Stimulated activated CD8-positive, alpha-beta memory T cell treated with anti-CD3 and anti-CD28 coated beads, Interleukin-4, amount 100 ng/mL, for 1 hour (primary cell): ENCODE results near the gene RALB.
"Not testable (repeated sequence)": the region's sequence is repeated elsewhere in the genome, so short reads cannot be mapped to it uniquely, and the experiment has no call there.

Experiments used
- DNase-seq, 2 donors: peaks; one replicate each; pipeline ENCODE4 v3.0.0-alpha.2; 2020; ENCODE audit warnings: low read depth in 2 of 2, low spot score in 1 of 2

Gene RALB

GRCh38 chr2:120313695-120314615 is 61.3 kb downstream of the RALB start:
- no peak for DNase-seq

DNA sequence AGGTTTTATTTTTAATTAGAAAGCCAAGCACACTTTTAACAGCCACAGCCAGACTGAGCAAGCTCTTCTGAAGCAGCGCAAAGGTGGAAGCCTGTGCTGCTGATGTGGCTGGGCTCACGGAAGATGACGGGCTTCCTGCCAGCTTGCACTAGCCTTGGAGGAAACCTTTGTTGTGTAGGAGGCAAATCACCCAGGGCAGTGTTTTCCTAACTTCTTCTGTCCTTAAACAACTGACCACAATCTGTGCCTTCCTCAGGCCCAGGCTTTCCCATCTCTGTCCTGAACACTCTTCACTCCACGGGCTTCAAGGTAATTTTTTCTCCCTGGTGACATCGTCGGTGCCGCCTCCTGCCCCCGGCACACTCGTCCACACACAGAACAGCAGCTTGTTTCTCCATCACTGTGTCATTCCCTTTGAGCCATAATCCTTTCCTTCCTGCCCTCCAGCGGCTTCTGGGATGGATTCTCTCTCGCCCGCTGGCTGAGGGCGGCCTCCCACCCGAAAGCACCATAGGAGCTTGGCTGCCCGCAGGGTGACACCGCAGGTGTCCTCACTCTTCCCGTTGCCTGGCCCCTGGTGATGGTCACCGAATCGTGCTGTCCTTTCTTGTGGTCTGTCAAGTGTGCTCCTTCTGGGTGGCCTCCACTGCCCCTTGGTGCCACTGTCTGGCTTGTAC is 62.2 kb downstream of the RALB start:
- DNase-seq, result no peak

- no peak for DNase-seq
Measured at GRCh38 chr2:120315367-120316033, 62.8 kb downstream of the RALB start.

GRCh38 chr2:120316071-120316470 is 63.4 kb downstream of the RALB start:
- no peak for DNase-seq

DNA sequence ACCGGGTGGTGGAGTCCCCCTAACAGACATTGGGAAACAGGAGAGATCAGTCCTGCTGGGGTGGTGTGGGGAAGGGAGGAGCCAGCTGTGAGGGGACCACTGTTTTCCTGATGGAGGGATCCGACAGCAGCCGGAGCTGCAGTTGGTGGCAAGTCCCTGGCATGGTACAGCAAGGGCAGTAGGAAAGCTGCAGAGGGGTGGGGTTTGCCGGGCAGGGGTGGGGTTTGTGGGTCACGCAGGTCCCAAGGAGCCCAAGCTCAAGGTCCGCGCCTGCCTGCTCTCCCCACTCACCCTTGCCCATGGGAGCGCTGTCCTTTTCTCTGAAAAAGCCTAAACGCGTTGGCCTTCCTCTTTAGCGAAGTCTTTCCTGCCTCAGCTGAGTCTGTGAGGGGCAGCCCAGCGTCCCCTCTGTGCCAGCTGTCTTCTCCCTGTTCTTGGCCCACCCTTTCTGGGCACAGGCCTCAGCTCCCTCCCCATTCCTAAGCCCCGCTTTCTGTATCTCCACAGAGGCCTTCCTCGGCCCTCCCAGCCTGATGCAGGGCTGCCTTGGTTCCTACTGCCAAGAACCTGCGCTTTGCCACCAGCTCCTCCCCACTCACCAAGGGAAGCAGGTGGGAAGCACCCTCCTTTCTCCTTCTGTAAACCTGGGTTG is 64.0 kb downstream of the RALB start:
- no peak for DNase-seq

DNA sequence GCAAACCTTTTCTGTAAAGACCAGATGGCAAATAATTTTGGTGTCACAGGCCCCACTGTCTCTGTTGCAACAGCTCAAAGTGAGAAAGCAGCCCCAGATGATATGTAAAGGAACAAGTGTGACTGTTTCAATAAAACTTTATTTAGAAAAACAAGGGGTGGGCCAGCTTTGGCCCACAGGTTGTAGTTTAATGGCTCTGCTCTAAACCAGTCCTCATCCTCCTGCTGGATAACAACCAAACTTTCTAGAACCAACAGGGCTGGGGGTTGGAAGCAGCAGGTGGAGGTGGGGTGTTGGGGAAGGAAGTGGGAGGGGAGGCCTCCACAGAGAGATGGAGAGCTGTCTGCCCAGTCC is 64.5 kb downstream of the RALB start:
- DNase-seq, result no peak

- DNase-seq, result no peak
Measured at GRCh38 chr2:120317916-120318315, 65.3 kb downstream of the RALB start.

DNA sequence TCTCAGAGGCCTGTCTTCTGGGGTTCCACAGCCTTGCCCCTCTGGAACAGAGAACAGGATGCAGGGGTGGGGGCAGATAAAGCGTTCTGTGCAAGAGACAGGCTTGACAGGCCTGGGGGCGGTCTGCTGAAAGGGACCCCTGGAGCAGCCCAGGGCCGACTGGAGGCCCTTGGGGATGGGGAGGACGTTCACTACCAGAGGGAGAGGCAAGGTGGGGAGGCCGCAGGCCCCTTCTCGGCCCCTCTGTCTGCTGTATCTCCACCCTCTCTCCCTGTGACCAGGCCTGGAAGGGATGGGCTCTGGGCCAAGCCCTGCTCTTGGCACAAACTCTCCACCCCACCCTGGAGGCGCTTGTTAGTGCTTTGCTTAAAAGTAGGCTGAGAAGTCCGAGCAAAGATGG is 66.0 kb downstream of the RALB start:
- no peak for DNase-seq

DNA sequence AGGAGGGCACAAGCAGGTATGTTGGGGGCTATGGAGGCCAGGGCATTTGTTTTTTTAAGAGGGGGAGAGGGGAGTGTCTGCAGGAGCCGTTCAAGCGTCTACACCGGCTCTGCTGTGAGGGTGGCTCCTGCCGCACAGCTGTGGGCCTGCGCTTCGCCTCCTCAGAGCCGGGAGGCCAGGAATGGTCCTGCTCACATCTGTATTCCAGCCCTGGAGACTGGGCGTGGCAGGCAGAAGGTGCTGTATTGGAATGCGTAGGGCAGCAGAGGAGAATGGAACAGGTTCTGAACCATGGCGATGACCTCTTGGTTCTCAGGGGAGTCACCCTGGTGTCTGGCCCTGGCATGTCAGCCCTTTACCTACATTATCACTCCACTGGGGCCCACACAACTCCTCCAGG is 66.5 kb downstream of the RALB start:
- no peak for DNase-seq

DNA sequence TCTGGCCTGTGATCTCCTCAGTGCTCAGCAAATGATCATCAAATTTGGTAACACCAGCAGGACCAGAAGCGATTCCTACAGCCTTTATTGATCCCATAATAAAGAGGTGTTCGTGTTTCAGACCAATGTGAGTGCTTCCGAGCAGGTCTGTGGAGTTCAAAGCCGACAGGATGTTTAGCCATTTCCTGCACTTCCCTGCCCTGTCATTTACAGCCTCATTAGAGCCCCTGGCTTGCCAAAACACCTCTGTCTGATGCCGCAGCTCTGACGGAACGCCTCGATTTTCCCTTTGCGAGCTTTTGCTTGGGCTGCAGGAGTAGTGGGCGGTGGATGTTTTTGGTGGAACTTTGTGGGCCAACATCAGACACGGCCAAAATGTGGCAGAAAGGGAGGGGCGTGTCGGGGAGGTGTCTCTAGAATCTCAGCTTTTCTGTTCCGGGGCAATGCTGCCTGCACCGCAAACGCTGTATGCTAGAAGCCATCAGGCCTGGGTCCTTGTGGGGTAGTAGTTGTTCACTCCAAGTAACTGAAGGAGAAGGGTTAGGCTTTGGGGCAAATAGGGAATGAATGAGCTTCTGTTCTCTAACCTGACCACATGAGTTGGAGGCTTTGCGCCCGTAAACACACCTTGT is 67.2 kb downstream of the RALB start:
- DNase-seq, result no peak

- DNase-seq, result no peak
Measured at GRCh38 chr2:120320318-120320851, 67.7 kb downstream of the RALB start.

- not testable (repeated sequence) for DNase-seq
Measured at GRCh38 chr2:120320887-120321556, 68.4 kb downstream of the RALB start.

DNA sequence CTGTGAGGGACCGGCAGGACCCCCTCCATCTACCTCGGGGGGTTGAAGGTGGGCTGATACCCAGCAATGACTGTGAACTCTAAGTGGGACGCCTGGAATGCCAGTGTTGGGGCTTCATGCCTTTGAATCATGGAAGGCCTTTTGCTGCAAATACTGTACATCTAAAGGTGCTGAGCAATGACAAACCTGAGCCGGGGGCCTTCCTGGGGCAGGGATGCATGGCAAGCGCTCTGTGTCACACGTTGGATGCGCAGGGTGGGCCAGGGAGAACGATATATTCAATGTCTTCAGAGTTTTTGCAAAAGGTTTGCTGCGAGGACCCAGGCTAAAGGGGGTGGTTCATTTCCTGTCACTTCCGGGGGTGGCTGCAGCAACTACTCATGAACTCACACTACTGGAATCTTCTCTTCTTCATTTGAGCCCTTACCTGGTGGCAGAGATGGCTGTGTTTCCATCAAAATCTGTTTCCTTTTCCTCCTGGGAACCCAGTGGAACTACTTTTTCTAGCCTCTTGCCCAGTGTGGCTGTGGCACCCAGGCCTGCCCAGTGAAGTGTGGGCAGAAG is 69.2 kb downstream of the RALB start:
- DNase-seq, result no peak

DNA sequence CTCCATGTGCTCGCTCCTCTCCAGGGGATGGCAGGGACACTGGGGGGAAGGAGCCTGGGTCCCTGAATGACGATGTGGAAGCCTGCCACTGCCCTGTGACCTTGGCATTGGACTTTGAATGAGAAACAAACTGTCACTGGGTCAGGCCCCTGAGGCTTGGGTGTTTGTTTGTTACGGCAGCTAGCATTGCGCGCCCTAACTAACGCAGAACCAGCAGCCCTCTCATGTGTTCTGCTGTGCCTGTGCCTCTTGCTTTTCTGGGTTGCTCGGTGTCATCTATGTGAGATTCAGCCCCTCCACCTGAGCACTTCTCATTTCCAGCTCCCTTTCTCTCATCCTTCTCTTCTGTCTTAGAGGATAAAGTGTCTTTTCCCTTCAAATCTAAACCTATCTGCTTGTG is 69.7 kb downstream of the RALB start:
- no peak for DNase-seq

- DNase-seq, result no peak
Measured at GRCh38 chr2:120323214-120323613, 70.6 kb downstream of the RALB start.

DNA sequence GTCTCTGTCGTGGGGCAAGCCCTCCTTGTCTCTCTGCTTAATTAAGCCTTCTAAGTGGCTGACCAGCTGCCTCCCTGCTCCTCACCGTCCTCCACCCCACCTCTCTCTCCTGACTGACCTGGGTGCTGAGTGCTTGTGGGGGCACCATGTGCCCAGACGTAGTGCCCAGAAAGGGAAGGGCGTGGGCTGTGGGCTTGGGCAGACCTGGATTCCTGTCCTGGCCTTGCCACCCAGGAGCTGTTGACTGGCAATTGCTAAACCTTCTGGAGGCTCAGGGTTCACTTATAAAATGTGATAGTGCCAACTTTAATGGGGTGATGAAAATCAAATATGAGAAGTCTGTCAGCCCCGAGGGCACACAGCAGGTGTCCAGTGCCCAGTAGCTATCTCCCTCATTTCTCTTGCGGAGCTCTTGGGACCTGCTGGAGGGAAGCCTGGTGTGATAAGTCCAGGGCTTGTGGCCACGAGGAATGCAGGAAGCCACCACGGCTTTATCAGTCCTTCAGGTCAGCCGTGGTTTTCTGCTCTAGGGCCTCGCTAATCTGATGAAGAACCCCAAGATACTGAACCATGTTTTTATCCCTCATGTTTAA is 71.3 kb downstream of the RALB start:
- no peak for DNase-seq

GRCh38 chr2:120324933-120325332 is 72.3 kb downstream of the RALB start:
- no peak for DNase-seq

DNA sequence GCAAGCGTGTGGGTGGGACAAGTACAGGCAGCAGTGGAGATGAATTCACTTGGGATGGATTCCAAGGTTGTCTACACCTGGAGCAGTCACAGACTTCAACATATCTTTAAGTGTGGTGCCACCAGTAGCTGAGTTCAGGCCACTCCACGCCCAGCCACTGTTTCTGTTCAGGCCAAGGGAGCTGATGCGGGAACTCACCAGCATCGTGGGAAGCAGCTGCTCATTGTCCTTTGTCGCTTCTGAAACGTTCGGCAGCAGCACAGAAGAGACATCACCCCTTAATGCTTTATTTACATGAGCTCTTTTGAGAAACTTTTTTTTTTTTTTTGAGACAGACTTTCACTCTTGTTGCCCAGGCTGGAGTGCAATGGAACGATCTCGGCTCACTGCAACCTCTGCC is 73.4 kb downstream of the RALB start:
- no peak for DNase-seq

- no peak for DNase-seq
Measured at GRCh38 chr2:120330946-120331822, 78.5 kb downstream of the RALB start.
